HG02852 (cell line): ENCODE data around the gene ZNF600.
A peak's percentile ranks its signal among the peaks of the same experiment; 100 is the strongest.
"Not testable (repeated sequence)": the region's sequence is repeated elsewhere in the genome, so short reads cannot be mapped to it uniquely, and the experiment has no call there.

Experiments used
- ATAC-seq: cut with Tn5 transposase; IDR thresholded peaks from one replicate; pipeline ENCODE4 v1.9.1; 2021; ENCODE audit warnings: mild to moderate bottlenecking, moderate library complexity; ENCODE audit not compliant: unreplicated experiment

Gene ZNF600

DNA sequence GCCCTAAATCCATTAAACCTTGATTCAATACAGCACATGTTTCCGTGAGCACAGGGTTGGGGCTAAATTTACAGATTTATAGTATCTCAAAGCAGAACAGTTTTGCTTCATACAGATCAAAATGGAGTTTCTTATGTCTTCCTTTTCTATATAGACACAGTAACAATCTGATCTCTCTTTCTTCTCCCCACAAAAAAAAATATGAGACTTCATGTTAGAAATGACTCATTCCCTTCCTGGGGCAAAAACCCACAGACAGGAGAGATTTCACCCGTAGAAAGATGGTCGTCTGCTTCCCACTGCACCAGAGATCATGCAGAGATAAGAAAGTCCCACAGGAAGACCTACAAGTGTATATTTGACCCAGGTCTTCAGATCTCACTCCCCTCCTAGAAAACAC is 44.1 kb downstream of the ZNF600 start:
- no peak for ATAC-seq

DNA sequence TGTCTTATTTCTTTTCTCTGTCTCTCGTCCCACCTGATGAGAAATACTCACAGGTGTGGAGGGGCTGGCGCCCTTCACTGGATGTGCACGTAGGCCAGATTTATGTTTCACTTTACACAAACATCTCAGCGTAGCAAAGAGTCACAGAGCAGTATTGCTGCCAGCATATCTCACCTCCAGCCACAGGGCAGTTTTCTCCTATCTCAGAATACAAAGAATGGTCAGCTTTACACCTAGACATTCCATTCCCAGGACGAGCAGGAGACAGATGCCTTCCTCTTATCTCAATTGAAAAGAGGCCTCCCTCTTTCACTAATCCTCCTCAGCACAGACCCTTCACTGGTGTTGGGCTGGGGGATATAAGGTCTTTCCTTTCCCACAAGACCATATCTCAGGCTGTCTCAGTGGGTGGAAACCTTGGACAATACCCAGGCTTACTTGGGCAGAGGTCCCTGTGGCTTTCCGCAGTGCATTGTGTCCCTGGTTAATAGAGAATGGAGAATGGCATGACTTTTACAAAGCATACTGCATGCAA is 44.6 kb downstream of the ZNF600 start:
- no peak for ATAC-seq

DNA sequence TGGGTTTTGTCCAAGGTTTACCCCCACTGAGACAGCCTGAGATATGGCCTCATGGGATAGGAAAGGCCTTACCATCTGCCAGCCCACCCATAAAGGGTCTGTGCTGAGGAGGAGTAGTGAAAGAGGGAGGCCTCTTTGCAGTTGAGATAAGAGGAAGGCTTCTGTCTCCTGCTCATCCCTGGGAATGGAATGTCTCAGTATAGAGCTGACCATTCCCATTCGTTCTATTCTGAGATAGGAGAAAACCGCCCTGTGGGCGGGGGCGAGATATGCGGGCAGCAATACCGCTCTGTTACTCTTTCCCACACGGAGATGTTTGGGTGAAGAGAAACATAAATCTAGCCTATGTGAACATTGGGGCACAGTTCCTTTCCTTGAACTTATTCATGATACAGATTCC is 45.2 kb downstream of the ZNF600 start:
- ATAC-seq, result not testable (repeated sequence)

DNA sequence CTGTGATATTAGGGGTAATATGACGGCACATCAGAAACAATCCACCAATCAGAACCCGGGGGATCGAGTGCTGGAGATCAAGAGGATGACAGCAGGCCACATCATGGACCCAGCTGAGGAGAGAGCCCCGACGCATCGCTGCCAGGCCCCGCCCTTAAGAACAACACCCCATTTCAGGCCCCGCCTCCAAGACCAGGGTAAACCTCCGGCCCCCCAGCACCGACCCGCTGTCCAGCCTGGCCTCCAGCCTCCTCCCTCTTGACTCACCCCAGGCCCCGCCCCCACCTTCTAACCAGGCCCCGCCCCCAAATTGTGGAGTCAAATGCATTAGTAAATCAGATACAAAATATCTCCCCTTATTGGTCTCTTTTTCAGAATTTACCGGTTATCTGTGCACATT is 47.0 kb downstream of the ZNF600 start:
- ATAC-seq, result no peak

DNA sequence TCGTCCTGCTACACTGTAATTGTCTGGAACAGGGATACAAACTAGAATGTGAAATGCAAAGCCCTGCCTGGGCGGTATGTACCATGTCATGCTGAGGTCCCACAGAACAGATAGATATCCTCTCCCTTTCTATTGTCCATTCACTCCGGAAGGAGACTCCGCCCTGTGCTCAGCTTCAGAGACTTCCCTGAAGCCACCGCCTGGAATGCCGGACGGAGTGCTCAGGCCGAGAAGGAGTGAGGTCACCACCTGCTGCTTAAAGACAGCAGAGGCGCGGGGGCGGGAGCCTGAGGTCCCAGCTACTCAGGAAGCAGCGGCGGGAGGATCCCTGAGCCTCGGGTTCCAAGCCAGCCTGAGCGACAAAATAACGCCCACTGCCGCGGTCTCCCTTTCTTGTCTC is 50.9 kb downstream of the ZNF600 start:
- no peak for ATAC-seq

DNA sequence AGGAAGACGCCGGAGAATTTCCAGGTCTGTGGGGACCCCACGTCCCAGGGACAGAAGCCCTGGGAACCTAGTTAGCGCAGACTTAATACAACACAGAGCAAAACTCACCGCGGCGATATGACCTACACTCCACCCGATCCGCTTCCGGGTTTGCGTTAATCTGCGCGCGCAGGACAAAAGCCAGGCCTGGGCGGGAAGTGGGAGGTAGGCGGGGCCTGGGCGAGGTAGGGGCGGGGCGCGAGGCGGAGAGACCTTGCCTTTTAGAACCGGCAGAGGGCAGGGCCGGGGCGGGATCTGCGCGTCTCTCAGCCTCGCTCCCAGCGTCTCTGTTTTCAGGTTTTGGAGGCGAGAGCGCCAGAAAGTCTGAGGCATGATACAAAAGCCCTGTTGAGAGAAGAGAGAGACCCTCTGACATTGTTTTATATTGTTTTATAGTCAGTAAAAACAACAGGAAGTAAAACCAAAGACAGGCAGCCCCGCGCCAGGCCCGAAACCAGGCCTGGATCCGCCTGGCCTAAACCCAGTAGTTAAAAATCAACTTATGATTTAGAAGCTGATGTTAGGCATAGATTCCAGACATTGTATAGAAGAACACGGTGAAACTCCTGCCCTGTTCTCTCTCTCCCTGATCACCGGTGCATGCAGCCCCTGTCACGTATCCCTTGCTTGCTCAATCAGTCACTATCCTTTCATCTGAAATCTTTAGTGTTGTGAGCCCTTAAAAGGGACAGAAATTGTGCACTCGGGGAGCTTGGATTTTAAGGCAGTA is 51.5 kb downstream of the ZNF600 start, which contains the start of gene ZNF611:
Gene ZNF611, minus strand, starts transcription at position 152 of the 769 bp plus-strand sequence. CDS start 19,150 bp downstream, outside the sequence.
- peak; percentile 87 for ATAC-seq

DNA sequence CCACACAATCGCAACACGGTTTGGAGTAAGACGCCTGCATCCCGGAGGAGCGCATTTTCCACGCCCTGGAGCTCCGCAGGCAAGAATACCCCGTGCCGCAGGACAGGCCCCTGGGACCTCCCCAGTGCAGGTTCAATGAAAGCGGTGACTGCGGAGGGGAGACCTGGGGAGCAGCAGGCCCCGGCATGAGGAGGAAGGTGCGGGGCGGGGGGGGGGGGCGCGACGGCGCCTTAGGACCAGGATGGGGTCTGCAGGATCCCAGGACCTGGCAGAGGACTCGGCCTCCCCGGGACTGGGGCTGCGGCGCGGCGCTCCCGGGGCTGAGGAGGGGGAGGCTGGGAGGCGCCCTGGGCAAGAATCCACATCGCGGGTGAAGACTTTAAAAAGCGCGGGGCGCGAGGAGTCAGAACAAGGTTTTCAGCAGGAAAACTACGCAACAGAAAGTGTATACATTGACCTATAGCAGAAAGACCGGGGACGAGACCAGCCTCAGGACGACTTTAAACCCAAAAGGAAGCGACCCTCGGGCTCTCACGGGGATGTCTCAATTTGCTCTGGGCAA is 52.2 kb downstream of the ZNF600 start:
- peak; percentile 43 for ATAC-seq

DNA sequence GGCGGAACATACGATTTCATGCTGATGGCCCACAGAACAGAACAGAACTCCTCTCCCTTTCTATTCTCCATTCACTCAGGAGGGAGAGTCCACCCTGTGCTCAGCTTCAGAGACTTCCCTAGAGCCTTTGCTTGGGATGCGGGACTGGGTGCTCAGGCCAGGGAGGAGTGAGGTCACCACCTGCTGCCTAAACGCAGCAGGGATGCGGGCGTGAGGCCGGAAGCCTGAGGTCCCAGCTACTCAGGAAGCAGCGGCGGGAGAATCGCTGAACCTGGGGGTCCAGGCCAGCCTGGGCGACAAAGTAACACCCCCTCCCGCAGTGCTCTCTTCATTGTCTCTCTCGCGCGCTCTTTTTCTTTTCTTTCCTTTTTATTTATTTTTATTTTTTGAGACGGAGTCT is 60.5 kb downstream of the ZNF600 start:
- not testable (repeated sequence) for ATAC-seq

DNA sequence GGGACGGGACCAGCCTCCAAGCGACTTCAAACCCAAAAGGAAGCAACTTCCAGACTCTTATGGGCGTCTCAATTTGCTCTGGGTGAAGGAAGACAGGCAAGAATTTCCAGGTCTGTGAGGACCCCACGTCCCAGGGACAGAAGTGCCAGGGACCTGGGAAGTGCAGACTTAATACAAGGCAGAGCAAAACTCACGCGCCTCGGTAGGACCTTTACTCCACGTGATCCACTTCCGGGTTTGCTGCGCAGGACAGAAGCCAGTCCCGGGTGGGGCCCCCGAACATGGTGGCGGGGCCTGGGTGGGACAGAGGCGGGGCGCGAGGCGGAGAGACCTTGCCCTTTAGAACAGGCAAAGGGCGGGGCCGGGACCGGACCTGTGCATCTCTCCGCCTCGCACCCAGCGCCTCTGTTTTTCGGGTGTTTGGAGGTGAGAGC is 61.0 kb downstream of the ZNF600 start:
- ATAC-seq, result no peak

DNA sequence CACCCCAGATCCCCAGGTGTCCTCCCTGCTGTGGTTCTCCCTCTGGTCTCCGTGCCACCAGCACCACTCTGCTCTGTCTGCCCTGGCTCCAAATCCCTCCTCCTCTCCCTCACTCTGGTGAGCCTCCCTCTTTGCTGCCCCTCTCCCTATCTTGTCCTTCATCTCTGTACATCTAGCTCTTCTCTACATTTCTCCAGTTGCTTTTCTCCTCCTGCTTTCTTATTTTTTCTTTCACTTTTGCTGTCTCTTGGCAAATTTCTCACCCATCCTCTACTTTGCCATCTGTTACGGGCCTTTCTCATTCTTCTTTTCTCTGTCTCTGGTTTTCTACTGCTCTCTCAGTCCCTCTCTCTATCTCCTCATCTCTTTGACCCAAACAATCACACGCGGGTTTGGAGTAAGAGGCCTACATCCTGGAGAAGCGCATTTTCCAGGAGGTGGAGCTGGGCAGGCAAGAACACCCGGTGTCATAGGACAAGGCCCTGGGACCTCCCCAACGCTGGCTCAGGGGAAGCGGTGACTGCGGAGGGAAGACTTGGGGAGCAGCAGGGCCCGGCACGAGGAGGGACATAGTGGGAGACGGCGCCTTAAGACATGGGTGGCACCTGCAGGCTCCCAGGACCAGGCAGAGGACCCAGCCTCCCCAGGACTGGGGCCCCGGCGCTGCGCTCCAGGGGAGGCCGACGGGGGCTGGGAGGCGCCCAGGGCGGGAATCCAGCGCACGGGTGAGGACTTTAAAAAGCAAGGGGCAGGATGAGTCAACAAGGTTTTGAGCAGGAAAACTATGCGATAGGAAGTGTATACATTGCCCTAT is 61.7 kb downstream of the ZNF600 start:
- ATAC-seq, result no peak

DNA sequence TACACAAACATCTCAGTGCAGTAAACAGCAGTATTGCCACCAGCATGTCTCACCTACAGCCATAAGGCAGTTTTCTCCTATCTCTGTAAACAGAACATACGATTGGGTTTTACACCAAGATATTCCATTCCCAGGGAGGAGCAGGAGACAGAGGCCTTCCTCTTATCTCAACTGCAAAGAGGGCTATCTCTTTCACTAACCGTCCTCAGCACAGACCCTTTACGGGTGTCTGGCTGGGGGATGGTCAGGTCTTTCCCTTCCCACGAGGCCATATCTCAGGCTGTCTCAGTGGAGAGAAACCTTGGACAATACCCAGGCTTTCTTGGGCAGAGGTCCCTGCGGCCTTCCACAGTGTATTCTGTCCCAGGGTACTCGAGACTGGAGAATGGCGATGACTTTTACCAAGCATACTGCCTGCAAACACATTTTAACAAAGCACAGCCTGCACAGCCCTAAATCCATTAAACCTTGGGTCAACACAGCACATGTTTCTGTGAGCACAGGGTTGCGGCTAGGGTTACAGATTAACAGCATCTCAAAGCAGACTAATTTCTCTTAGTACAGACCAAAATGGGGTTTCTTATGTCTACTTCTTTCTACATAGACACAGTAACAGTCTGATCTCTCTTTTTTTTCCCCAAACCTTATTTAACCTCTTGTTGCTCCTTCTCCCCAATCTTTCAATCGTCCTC is 62.5 kb downstream of the ZNF600 start:
- not testable (repeated sequence) for ATAC-seq

DNA sequence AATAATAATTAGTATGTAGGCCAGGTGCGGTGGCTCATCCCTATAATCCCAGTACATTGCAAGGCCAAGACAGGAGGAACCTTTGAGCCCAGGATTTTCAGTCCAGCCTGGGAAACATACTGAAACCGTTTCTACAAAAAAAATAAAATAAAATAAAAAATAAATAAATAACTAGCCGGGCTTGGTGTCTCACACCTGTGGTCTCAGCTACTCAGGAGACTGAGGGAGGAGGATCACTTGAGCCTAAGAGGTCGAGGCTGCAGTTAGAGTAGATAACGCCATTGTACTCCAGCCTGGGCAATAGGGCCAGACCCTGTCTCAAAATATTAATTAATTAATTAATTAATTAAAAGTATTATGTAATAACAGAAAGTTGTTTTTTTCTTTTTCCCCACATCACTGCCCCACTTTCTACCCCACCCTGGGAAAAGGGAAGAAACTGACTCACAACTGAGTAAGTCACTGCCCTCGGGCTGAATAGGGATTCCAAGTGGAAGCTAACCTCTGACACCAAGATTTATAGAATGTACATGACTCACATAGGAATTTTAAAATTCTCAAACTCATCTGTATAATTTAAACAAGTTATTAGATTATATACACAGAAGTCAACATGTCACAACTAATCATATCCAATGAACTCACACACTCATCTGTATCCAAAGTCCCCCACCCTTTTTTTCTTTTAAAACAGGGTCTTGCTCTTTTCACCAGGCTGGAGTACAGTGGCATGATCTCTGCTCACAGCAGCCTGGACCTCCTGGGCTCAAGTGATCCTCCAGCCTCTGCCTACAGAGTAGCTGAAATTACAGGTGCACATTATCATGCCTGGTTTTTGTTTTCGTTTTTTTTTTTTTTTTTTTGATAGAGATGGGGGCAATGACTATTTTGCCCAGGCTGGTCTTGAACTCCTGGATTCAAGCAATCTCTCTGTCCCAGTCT is 64.3 kb downstream of the ZNF600 start:
- ATAC-seq, result no peak

DNA sequence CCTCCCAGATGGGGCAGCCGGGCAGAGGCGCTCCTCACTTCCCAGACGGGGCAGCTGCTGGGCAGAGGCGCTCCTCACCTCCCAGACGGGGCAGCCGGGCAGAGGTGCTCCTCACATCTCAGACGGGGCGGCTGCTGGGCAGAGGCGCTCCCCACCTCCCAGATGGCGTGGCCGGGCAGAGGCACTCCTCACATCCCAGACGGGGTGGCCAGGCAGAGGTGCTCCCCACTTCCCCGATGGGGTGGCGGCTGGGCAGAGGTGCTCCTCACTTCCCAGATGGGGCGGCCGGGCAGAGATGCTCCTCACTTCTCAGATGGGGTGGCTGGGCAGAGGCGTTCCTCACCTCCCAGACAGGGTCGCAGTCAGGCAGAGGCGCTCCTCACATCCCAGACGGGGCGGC is 66.0 kb downstream of the ZNF600 start:
- ATAC-seq, result not testable (repeated sequence)

DNA sequence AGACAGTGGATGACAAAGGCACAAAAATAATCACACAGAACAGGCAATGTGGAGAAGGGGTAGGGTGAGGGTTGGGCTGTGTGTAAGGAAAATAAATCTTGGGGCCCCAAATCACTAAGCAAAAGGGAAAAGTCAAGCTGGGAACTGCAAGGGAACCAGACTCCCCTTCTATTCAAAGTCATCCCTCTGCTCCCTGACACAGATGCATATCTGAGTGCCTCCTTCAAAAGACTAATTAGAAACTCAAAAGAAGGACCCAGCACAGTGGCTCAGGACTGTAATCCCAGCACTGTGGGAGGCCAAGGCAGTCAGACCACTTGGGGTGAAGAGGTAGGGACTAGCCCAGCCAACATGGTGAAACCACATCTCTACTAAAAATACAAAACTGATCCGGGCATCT is 70.1 kb downstream of the ZNF600 start:
- ATAC-seq, result no peak

DNA sequence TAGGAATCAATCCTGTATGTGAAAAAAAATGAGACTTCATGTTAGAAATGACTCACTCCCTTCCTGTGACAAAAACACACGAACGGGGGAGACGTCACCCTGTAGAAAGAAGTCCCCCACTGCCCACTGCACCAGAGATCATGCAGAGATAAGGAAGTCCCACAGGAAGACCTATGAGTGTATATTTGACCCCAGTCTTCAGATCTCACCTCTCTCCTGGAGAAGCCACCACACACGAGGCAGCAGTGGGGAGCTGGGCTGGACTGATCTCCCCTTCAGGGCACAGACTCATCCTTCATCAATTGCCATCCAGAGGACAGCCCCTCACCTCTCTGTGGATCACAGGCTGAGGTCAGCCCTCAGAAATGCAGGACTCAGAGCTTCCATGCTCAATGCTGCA is 70.7 kb downstream of the ZNF600 start:
- ATAC-seq, result not testable (repeated sequence)

DNA sequence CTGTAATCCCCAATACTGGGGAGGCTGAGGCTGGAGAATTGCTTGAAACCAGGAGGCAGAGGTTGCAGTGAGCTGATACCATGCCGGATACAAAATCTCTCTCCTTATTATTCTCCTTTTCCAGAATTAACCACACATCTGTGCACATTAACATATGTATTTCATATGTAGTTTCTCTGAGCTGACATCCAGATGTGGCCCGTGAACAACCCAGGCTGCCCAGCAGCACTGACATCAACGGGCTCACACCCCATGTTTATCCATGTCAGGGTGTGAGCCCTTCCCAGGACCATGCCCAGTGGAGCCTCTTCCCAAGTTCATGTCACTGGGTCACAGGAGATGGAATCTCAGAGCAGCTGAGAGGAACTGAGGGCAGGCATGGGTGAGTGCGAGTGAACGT is 71.3 kb downstream of the ZNF600 start:
- not testable (repeated sequence) for ATAC-seq
